H1 (cell line): ENCODE results near the gene LAMP5. TPM values are rescaled to one million over a fixed set of nuclear protein-coding genes. Genes with fewer than 3 reads are reported as not detected.

Experiments
- CTCF ChIA-PET: fragments of 300-600 bp; sonication (Branson Sonifier 250); formaldehyde crosslinking; loops from one replicate; lab custom pipeline; 2021; ENCODE audit not compliant: partially characterized antibody; lab: Charles Lee
- POLR2A ChIA-PET: fragments of 300-600 bp; sonication (Branson Sonifier 250); formaldehyde crosslinking; loops from one replicate; lab custom pipeline; 2021; ENCODE audit warnings: inconsistent platforms; ENCODE audit not compliant: partially characterized antibody; lab: Charles Lee
- DNase-seq, 2 experiments: peaks; one replicate each; pipeline versions ENCODE4 v3.0.0 to v3.0.0-alpha.2; 2010 to 2022; ENCODE audit warnings: low spot score in 2 of 2, low read depth in 1 of 2, mixed read lengths in 1 of 2
- FAIRE-seq: peaks from 2 replicates; lab custom pipeline; 2011; peaks lifted over from hg19 to GRCh38; lab: Jason Lieb, UNC
- H2AFZ ChIP-seq: 2 replicates; pipeline ENCODE4 v1.8.1; 2012; ENCODE audit warnings: low read length, inconsistent platforms
- H2AK5ac ChIP-seq: 2 replicates; pipeline ENCODE4 v1.6.1; 2013; ENCODE audit warnings: low read depth, low read length
- H2BK120ac ChIP-seq: replicated peaks from 2 replicates; pipeline ENCODE3; 2013; ENCODE audit warnings: low read depth, low read length, inconsistent platforms
- H2BK12ac ChIP-seq: 2 replicates; pipeline ENCODE4 v1.6.1; 2013; ENCODE audit warnings: low read depth, low read length
- H2BK15ac ChIP-seq: 2 replicates; pipeline ENCODE4 v1.6.1; 2013; ENCODE audit warnings: low read length
- H2BK20ac ChIP-seq: 2 replicates; pipeline ENCODE4 v1.6.1; 2013; ENCODE audit warnings: low read length
- H2BK5ac ChIP-seq: 2 replicates; pipeline ENCODE4 v1.6.1; 2013; ENCODE audit warnings: low read depth, low read length
- H3K14ac ChIP-seq: 2 replicates; pipeline ENCODE4 v1.6.1; 2013; ENCODE audit warnings: inconsistent platforms; ENCODE audit not compliant: insufficient read length
- H3K18ac ChIP-seq: 2 replicates; pipeline ENCODE4 v1.6.1; 2013; ENCODE audit warnings: low read length; ENCODE audit errors: extremely low read depth
- H3K23ac ChIP-seq: 2 replicates; pipeline ENCODE4 v1.6.1; 2013; ENCODE audit warnings: inconsistent platforms; ENCODE audit not compliant: insufficient read length
- H3K23me2 ChIP-seq: 2 replicates; pipeline ENCODE4 v1.6.1; 2013; ENCODE audit warnings: low read depth, low read length
- H3K27ac ChIP-seq: 2 replicates; pipeline ENCODE4 v1.6.1; 2011; ENCODE audit warnings: low read depth, low read length, inconsistent platforms
- H3K27me3 ChIP-seq, 4 experiments: replicated peaks in 1 of 4; 1 replicate in 1 of 4; 2 replicates in 3 of 4; pipeline versions ENCODE4 v1.6.1 to v1.8.1; 2011 to 2013; ENCODE audit warnings: low read length in 3 of 4, mild to moderate bottlenecking in 3 of 4, inconsistent platforms in 2 of 4, mixed read lengths in 2 of 4, moderate library complexity in 1 of 4; ENCODE audit not compliant: control insufficient read depth in 3 of 4, insufficient read depth in 3 of 4; ENCODE audit errors: extremely low read depth in 1 of 4
- H3K36me3 ChIP-seq, 4 experiments: 2 replicates each; pipeline versions ENCODE4 v1.6.1 to v1.8.1; 2011 to 2013; ENCODE audit warnings: mild to moderate bottlenecking in 4 of 4, low read length in 3 of 4, moderate library complexity in 2 of 4, control low read depth in 1 of 4, inconsistent platforms in 1 of 4; ENCODE audit not compliant: insufficient read depth in 4 of 4, control insufficient read depth in 2 of 4
- H3K4ac ChIP-seq: replicated peaks from 2 replicates; pipeline ENCODE3; 2013; ENCODE audit warnings: low read length, low read depth, mixed read lengths, inconsistent platforms; ENCODE audit not compliant: insufficient read length
- H3K4me1 ChIP-seq, 4 experiments: replicated peaks in 1 of 4; 1 replicate in 1 of 4; 2 replicates in 3 of 4; pipeline versions ENCODE4 v1.6.1 to v1.8.1; 2011 to 2013; ENCODE audit warnings: low read length in 3 of 4, inconsistent platforms in 2 of 4, mixed read lengths in 1 of 4; ENCODE audit not compliant: insufficient read depth in 4 of 4, control insufficient read depth in 3 of 4
- H3K4me2 ChIP-seq, 2 experiments: 2 replicates each; pipeline versions ENCODE4 v1.6.1 to v1.8.1; 2011 to 2013; ENCODE audit warnings: low read depth in 2 of 2, low read length in 2 of 2, control low read depth in 1 of 2, inconsistent platforms in 1 of 2, mild to moderate bottlenecking in 1 of 2; ENCODE audit not compliant: insufficient read depth in 1 of 2
- H3K4me3 ChIP-seq, 4 experiments: fragments of 200-600, 300-600 bp in 1 of 4; sonication (generic), shearing (Covaris generic), sonication (Bioruptor Twin) in 1 of 4; 2 replicates each; pipeline versions ENCODE4 v1.5.1 to v1.8.1; 2011 to 2016; ENCODE audit warnings: low read length in 4 of 4, low read depth in 3 of 4, control low read depth in 2 of 4, inconsistent platforms in 2 of 4, mild to moderate bottlenecking in 2 of 4, mixed read lengths in 1 of 4, moderate library complexity in 1 of 4; ENCODE audit not compliant: insufficient read depth in 2 of 4; ENCODE audit errors: extremely low read depth in 1 of 4
- H3K56ac ChIP-seq: replicated peaks from 2 replicates; pipeline ENCODE3; 2013; ENCODE audit warnings: low read depth, mild to moderate bottlenecking, mixed read lengths, low read length, inconsistent platforms; ENCODE audit not compliant: insufficient read length
- H3K79me1 ChIP-seq: 2 replicates; pipeline ENCODE4 v1.6.1; 2013; ENCODE audit warnings: low read depth, low read length, control low read depth
- H3K79me2 ChIP-seq, 2 experiments: 2 replicates each; pipeline versions ENCODE4 v1.6.1 to v1.8.1; 2012 to 2013; ENCODE audit warnings: low read length in 2 of 2, mild to moderate bottlenecking in 2 of 2, inconsistent platforms in 1 of 2; ENCODE audit not compliant: insufficient read depth in 2 of 2, control insufficient read depth in 1 of 2
- H3K9ac ChIP-seq, 4 experiments: replicated peaks in 1 of 4; 1 replicate in 1 of 4; 2 replicates in 3 of 4; pipeline versions ENCODE4 v1.6.1 to v1.8.1; 2011 to 2013; ENCODE audit warnings: low read depth in 3 of 4, low read length in 3 of 4, control low read depth in 2 of 4, mild to moderate bottlenecking in 2 of 4, moderate library complexity in 2 of 4, inconsistent platforms in 1 of 4; ENCODE audit errors: extremely low read depth in 1 of 4
- H3K9me3 ChIP-seq, 2 experiments: 2 replicates each; pipeline versions ENCODE4 v1.6.1 to v1.8.1; 2012 to 2013; ENCODE audit warnings: mild to moderate bottlenecking in 2 of 2, moderate library complexity in 2 of 2, control low read depth in 1 of 2, inconsistent platforms in 1 of 2, low read depth in 1 of 2, low read length in 1 of 2, mixed read lengths in 1 of 2; ENCODE audit not compliant: insufficient read depth in 2 of 2
- H4K20me1 ChIP-seq, 2 experiments: replicated peaks in 1 of 2; 2 replicates each; pipeline versions ENCODE3 to v1.8.1; 2011 to 2013; ENCODE audit warnings: inconsistent platforms in 2 of 2, low read length in 2 of 2, mild to moderate bottlenecking in 1 of 2; ENCODE audit not compliant: insufficient read depth in 2 of 2, control insufficient read depth in 1 of 2
- H4K5ac ChIP-seq: 2 replicates; pipeline ENCODE4 v1.6.1; 2013; ENCODE audit warnings: low read length, low read depth, mixed read lengths, inconsistent platforms; ENCODE audit not compliant: insufficient read length
- H4K8ac ChIP-seq: 2 replicates; pipeline ENCODE4 v1.8.0; 2013; ENCODE audit warnings: mild to moderate bottlenecking, moderate library complexity, low read length, inconsistent platforms; ENCODE audit not compliant: insufficient read depth; ENCODE audit errors: extremely low read depth
- H4K91ac ChIP-seq: replicated peaks from 2 replicates; pipeline ENCODE3; 2013; ENCODE audit warnings: low read length, mixed read lengths, inconsistent platforms; ENCODE audit not compliant: insufficient read length
- ATF2 ChIP-seq: IDR thresholded peaks from 2 replicates; pipeline ENCODE4 v1.6.1; 2012; ENCODE audit warnings: low read length, inconsistent platforms
- BCL11A ChIP-seq, 2 experiments: IDR thresholded peaks; one replicate each; pipeline ENCODE4 v1.6.1; 2011; ENCODE audit warnings: low read depth in 2 of 2, low read length in 2 of 2, mild to moderate bottlenecking in 2 of 2
- CEBPB ChIP-seq: IDR thresholded peaks from 2 replicates; pipeline ENCODE4 v1.6.1; 2012; ENCODE audit warnings: low read depth, low read length
- FOSL1 ChIP-seq: IDR thresholded peaks from 2 replicates; pipeline ENCODE4 v1.6.1; 2011; ENCODE audit warnings: mild to moderate bottlenecking, low read depth, low read length, moderate library complexity; ENCODE audit not compliant: insufficient read depth
- HDAC6 ChIP-seq: IDR thresholded peaks from one replicate; pipeline ENCODE4 v1.7.1; 2012; ENCODE audit warnings: low read depth, mild to moderate bottlenecking, inconsistent platforms, low read length, moderate library complexity
- KDM4A ChIP-seq: IDR thresholded peaks from one replicate; pipeline ENCODE4 v1.7.1; 2012; ENCODE audit warnings: low read depth, mild to moderate bottlenecking, moderate library complexity, low read length, inconsistent platforms; ENCODE audit not compliant: severe bottlenecking
- KDM5A ChIP-seq: fragments of 200-600 bp; IDR thresholded peaks from 2 replicates; pipeline ENCODE4 v1.7.1; 2012; ENCODE audit warnings: mild to moderate bottlenecking, low read length, inconsistent platforms, mixed read lengths
- POU5F1 ChIP-seq: IDR thresholded peaks from 2 replicates; pipeline ENCODE4 v1.6.1; 2011; ENCODE audit warnings: low read depth, mild to moderate bottlenecking, low read length, moderate library complexity
- RBBP5 ChIP-seq: IDR thresholded peaks from 2 replicates; pipeline ENCODE4 v1.7.1; 2012; ENCODE audit warnings: low read depth, mild to moderate bottlenecking, inconsistent platforms, low read length, moderate library complexity, borderline replicate concordance
- SP2 ChIP-seq: IDR thresholded peaks from 2 replicates; pipeline ENCODE4 v1.6.1; 2012; ENCODE audit warnings: mild to moderate bottlenecking, low read length, inconsistent platforms
- TAF1 ChIP-seq: IDR thresholded peaks from 2 replicates; pipeline ENCODE4 v1.6.1; 2011; ENCODE audit warnings: mild to moderate bottlenecking, low read depth, low read length
- TCF12 ChIP-seq: IDR thresholded peaks from 2 replicates; pipeline ENCODE4 v1.6.1; 2011; ENCODE audit warnings: low read depth, mild to moderate bottlenecking, low read length
- YY1 ChIP-seq: IDR thresholded peaks from 2 replicates; pipeline ENCODE4 v1.6.1; 2011; ENCODE audit warnings: low read depth, mild to moderate bottlenecking, low read length
- WGBS, 2 experiments: shearing (Covaris generic) in 1 of 2; methylation state at CpG; one replicate each; pipeline versions ENCODE4 v1.1.6 to v1.1.7; 2013 to 2015; ENCODE audit warnings: low lambda C conversion rate in 2 of 2, mixed read lengths in 2 of 2, inconsistent platforms in 1 of 2, low coverage in 1 of 2, missing lambda C conversion rate in 1 of 2; ENCODE audit not compliant: insufficient replicate concordance in 2 of 2, insufficient coverage in 1 of 2, insufficient read length in 1 of 2; ENCODE audit errors: extremely low coverage in 1 of 2, missing lambda C conversion rate in 1 of 2; 5-methylcytosine and 5-hydroxymethylcytosine counted together
- polyA plus RNA-seq, 7 experiments: library from polyadenylated mRNA; depleted of rRNA in 3 of 7; stranded (reverse) in 5 of 7; unstranded in 2 of 7; fragments of >200 nt in 5 of 7; fragments of 200-250 nt in 2 of 7; gene quantifications; 1 replicate in 5 of 7; 2 replicates in 1 of 7; 4 replicates in 1 of 7; pipeline versions ENCODE4 v1.2.1 to v1.2.3, GENCODE V29; 2011 to 2013; ENCODE audit warnings: missing spikeins in 2 of 7, mixed read lengths in 2 of 7
- total RNA-seq: library from RNA; stranded (reverse); fragmentation: NEBNext Ultra II Directional; extraction: Animal tissue kit (Norgen Biotek cat#: 25700); gene quantifications from 2 replicates; pipeline ENCODE4 v1.2.1, GENCODE V29; 2021

The LAMP5 gene
- total and polyA plus RNA-seq, 2 of the 8 experiments (the other 6 are each of a cell fraction or from before 2014, with no cell fraction given), result 0.22 to 1.9 TPM

GRCh38 chr20:9506964-9507369, 7.4 kb upstream of the LAMP5 start:
- H3K4me3 ChIP-seq, result peak overlapping the region in 3 of 4 experiments; percentile 23 to 55 (median 35); a peak in 6 of 8 replicates
- H3K4me1 ChIP-seq, result peaks cover 3 to 25% (median 15%) of the 10 kb centered on the region in 4 experiments
- no peak overlapping the region for H3K14ac ChIP-seq
- H4K5ac ChIP-seq, result no peak overlapping the region
- H3K18ac ChIP-seq, result no peak overlapping the region
- peak overlapping the region; percentile 80 to 82 for H3K4me2 ChIP-seq
- no peak overlapping the region for H3K27ac ChIP-seq
- no peak overlapping the region for H2AK5ac ChIP-seq
- POLR2A ChIA-PET, result no interaction called here
- DNase-seq (peak in 1 of 2 experiments; percentile 67), FAIRE-seq (no peak)
- peaks cover 0 to 5% of the 10 kb centered on the region in 2 experiments for H4K20me1 ChIP-seq
- H4K8ac ChIP-seq, result no peak overlapping the region
- H2BK15ac ChIP-seq, result no peak overlapping the region
- H3K23me2 ChIP-seq, result peaks cover 7% of the 10 kb centered on the region; the same call in 1 of the 2 replicates
- H3K9me3 ChIP-seq, result no peaks in the 10 kb centered on the region
- no peak overlapping the region for H2BK12ac ChIP-seq
- no peak overlapping the region for H3K23ac ChIP-seq
- no peak overlapping the region for H4K91ac ChIP-seq
- CTCF ChIA-PET, result interaction anchor here (0.6 to 7.8 kb wide), 5 partner anchors 11 to 111 kb away, joined by 3 to 79 read pairs (median 32); partner anchors contain the start of gene LAMP5
- no peaks in the 10 kb centered on the region for H3K36me3 ChIP-seq
- WGBS, 2 experiments, result 2% methylated on average over 31 of the region's 31 CpGs; no CpG with 5 or more reads in 1 of the 2 experiments
- H3K9ac ChIP-seq, result no peak overlapping the region
- H3K27me3 ChIP-seq, result peaks cover 56 to 76% (median 73%) of the 10 kb centered on the region in 4 experiments
- H2BK20ac ChIP-seq, result no peak overlapping the region
- no peak overlapping the region for H3K4ac ChIP-seq
- H3K79me1 ChIP-seq, result no peaks in the 10 kb centered on the region
- H3K79me2 ChIP-seq, result no peaks in the 10 kb centered on the region
- H2BK5ac ChIP-seq, result no peak overlapping the region
- no peak overlapping the region for H3K56ac ChIP-seq
- H2BK120ac ChIP-seq, result no peak overlapping the region
- no peak overlapping the region for H2AFZ ChIP-seq
- TF ChIP-seq ATF2 (no peak), TCF12 (no peak), YY1 (no peak), KDM4A (peak; percentile 17), TAF1 (no peak), POU5F1 (no peak), SP2 (no peak), BCL11A (IDR thresholded peaks at IDR 0.05; ENCODE audit: low read depth in 2 of 2, low read length in 2 of 2) (no peak), FOSL1 (no peak), KDM5A (no peak), HDAC6 (no peak), CEBPB (no peak), RBBP5 (no peak; the same call in 1 of the 2 replicates)
